HFFc6 (cell line): ENCODE measurements around the gene PIK3R2. TPM values are rescaled to one million over a fixed set of nuclear protein-coding genes. Genes with fewer than 3 reads are reported as not detected.

Source experiments
- DNase-seq: peaks from one replicate; pipeline ENCODE4 v3.0.0-alpha.2; 2018
- H3K27ac Mint-ChIP-seq: 2 replicates; pipeline ENCODE4 v1.8.0; 2020; ENCODE audit warnings: mild to moderate bottlenecking, mixed read lengths
- H3K27me3 Mint-ChIP-seq: 2 replicates; pipeline ENCODE4 v1.8.0; 2021; ENCODE audit warnings: mild to moderate bottlenecking, moderate library complexity, mixed read lengths; ENCODE audit not compliant: insufficient read depth
- H3K36me3 Mint-ChIP-seq: 2 replicates; pipeline ENCODE4 v1.8.0; 2021; ENCODE audit warnings: low read depth, mixed read lengths
- H3K4me1 Mint-ChIP-seq: 2 replicates; pipeline ENCODE4 v1.8.0; 2020; ENCODE audit warnings: low read depth, mixed read lengths
- H3K4me3 Mint-ChIP-seq: 2 replicates; pipeline ENCODE4 v1.8.0; 2020; ENCODE audit warnings: mild to moderate bottlenecking, moderate library complexity, mixed read lengths
- H3K9me3 Mint-ChIP-seq: 2 replicates; pipeline ENCODE4 v1.8.0; 2020; ENCODE audit warnings: mild to moderate bottlenecking, mixed read lengths
- total RNA-seq, 6 experiments: library from RNA; stranded (reverse); fragmentation: NEBNext Ultra II Directional; extraction: Animal tissue kit (Norgen Biotek cat#: 25700); gene quantifications; 2 replicates in 1 of 6; 3 replicates in 5 of 6; pipeline ENCODE4 v1.2.3, GENCODE V29; 2021
- TF ChIP-seq, protein P1 (sequence below): fragments of 200-600 bp; sonication (generic); IDR thresholded peaks from 2 replicates; pipeline ENCODE4 v1.5.0; 2021; ENCODE audit warnings: antibody characterized with exemption, mild to moderate bottlenecking

PIK3R2 gene
- total RNA-seq, 6 experiments from 2014 or later: 51.9 to 66.1 (median 56.0) TPM

DNA sequence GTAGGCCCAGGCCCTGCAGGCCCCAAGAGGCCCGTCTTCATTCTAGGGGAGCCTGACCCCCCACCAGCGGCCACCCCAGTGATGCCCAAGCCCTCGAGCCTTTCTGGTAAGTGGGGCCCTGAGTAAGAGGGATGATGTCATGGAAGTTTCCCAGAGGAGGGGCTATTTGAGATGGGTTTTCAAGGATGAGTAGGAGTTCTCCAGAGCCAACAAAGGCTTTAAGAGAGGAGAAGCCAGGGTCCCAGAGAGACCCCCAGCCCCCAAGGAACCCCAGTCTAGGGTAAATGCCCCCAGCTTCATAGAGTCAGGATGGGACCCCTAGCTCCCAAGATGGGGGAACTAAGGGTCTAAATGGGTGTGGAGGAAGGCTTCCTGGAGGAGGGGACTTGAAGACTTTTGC is 9.1 kb upstream of the PIK3R2 start:
- H3K4me3 Mint-ChIP-seq: no peak overlapping the region
- TF ChIP-seq, protein P1, sequence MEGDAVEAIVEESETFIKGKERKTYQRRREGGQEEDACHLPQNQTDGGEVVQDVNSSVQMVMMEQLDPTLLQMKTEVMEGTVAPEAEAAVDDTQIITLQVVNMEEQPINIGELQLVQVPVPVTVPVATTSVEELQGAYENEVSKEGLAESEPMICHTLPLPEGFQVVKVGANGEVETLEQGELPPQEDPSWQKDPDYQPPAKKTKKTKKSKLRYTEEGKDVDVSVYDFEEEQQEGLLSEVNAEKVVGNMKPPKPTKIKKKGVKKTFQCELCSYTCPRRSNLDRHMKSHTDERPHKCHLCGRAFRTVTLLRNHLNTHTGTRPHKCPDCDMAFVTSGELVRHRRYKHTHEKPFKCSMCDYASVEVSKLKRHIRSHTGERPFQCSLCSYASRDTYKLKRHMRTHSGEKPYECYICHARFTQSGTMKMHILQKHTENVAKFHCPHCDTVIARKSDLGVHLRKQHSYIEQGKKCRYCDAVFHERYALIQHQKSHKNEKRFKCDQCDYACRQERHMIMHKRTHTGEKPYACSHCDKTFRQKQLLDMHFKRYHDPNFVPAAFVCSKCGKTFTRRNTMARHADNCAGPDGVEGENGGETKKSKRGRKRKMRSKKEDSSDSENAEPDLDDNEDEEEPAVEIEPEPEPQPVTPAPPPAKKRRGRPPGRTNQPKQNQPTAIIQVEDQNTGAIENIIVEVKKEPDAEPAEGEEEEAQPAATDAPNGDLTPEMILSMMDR: no peak
- no peak overlapping the region for H3K27ac Mint-ChIP-seq
- H3K4me1 Mint-ChIP-seq: no peaks in the 10 kb centered on the region
- no peaks in the 10 kb centered on the region for H3K9me3 Mint-ChIP-seq
- DNase-seq: no peak
- peaks cover 2% of the 10 kb centered on the region; the same call in 1 of the 2 replicates for H3K27me3 Mint-ChIP-seq
- peaks cover 31% of the 10 kb centered on the region for H3K36me3 Mint-ChIP-seq

GRCh38 chr19:18144361-18144760 is 8.6 kb upstream of the PIK3R2 start:
- Mint-ChIP-seq H3K9me3 (no peaks in the 10 kb centered on the region), H3K27ac (no peak overlapping the region), H3K4me1 (no peaks in the 10 kb centered on the region), H3K36me3 (peaks cover 28% of the 10 kb centered on the region), H3K27me3 (peaks cover 2% of the 10 kb centered on the region; the same call in 1 of the 2 replicates), H3K4me3 (no peak overlapping the region)
- TF ChIP-seq, protein P1: no peak
- no peak for DNase-seq

- Mint-ChIP-seq H3K4me1 (no peaks in the 10 kb centered on the region), H3K27me3 (peaks cover 2% of the 10 kb centered on the region), H3K36me3 (peaks cover 28% of the 10 kb centered on the region), H3K9me3 (no peaks in the 10 kb centered on the region), H3K4me3 (no peak overlapping the region), H3K27ac (no peak overlapping the region)
- DNase-seq: no peak
- TF ChIP-seq, protein P1: no peak; the same call in 1 of the 2 replicates
Observed at GRCh38 chr19:18144906-18145305, 8.1 kb upstream of the PIK3R2 start.

- Mint-ChIP-seq H3K36me3 (peaks cover 24% of the 10 kb centered on the region), H3K27me3 (peaks cover 2% of the 10 kb centered on the region), H3K4me3 (no peak overlapping the region), H3K27ac (no peak overlapping the region), H3K4me1 (no peaks in the 10 kb centered on the region), H3K9me3 (no peaks in the 10 kb centered on the region)
- TF ChIP-seq, protein P1: no peak
- no peak for DNase-seq
Observed at GRCh38 chr19:18145391-18145999, 7.5 kb upstream of the PIK3R2 start.

- no peak for DNase-seq
- H3K27ac Mint-ChIP-seq: no peak overlapping the region
- H3K4me1 Mint-ChIP-seq: peaks cover 14% of the 10 kb centered on the region
- TF ChIP-seq, protein P1: no peak
- H3K27me3 Mint-ChIP-seq: peaks cover 1% of the 10 kb centered on the region
- H3K9me3 Mint-ChIP-seq: no peaks in the 10 kb centered on the region
- H3K36me3 Mint-ChIP-seq: peaks cover 18% of the 10 kb centered on the region
- H3K4me3 Mint-ChIP-seq: no peak overlapping the region
Observed at GRCh38 chr19:18147396-18147795, 5.6 kb upstream of the PIK3R2 start.
